GM23248 (cell line): ENCODE measurements around the gene GLRB. TPM values are rescaled to one million over a fixed set of nuclear protein-coding genes. Genes with fewer than 3 reads are reported as not detected.

Experiments
- DNase-seq: peaks from one replicate; pipeline ENCODE4 v3.0.0-alpha.2; 2015
- H2AFZ ChIP-seq: fragments of 200-600 bp; sonication (generic); 2 replicates; pipeline ENCODE4 v1.6.1; 2016; ENCODE audit warnings: antibody characterized with exemption
- H3F3A ChIP-seq: fragments of 200-600 bp; sonication (generic); 2 replicates; pipeline ENCODE4 v1.6.1; 2016; ENCODE audit warnings: mild to moderate bottlenecking, antibody characterized with exemption, mixed run types; ENCODE audit not compliant: insufficient read depth
- H3K27ac ChIP-seq: fragments of 200-600 bp; sonication (generic); 2 replicates; pipeline ENCODE4 v1.5.1; 2016; ENCODE audit warnings: mild to moderate bottlenecking
- H3K27me3 ChIP-seq: fragments of 200-600 bp; sonication (generic); replicated peaks from 2 replicates; pipeline ENCODE4 v1.6.1; 2016; ENCODE audit warnings: mild to moderate bottlenecking; ENCODE audit not compliant: insufficient read depth
- H3K36me3 ChIP-seq: fragments of 200-600 bp; sonication (generic); 2 replicates; pipeline ENCODE4 v1.6.1; 2016; ENCODE audit warnings: low read depth, mild to moderate bottlenecking
- H3K4me1 ChIP-seq: fragments of 200-600 bp; sonication (generic); 2 replicates; pipeline ENCODE4 v1.6.1; 2016; ENCODE audit warnings: mild to moderate bottlenecking; ENCODE audit not compliant: insufficient read depth
- H3K4me2 ChIP-seq: fragments of 200-600 bp; sonication (generic); one replicate; pipeline ENCODE4 v1.6.1; 2016; ENCODE audit warnings: mild to moderate bottlenecking; ENCODE audit not compliant: unreplicated experiment
- H3K4me3 ChIP-seq: fragments of 200-600 bp; sonication (generic); 2 replicates; pipeline ENCODE4 v1.5.1; 2016; ENCODE audit warnings: mild to moderate bottlenecking
- H3K79me2 ChIP-seq: fragments of 200-600 bp; sonication (generic); 2 replicates; pipeline ENCODE4 v1.6.1; 2016; ENCODE audit warnings: mild to moderate bottlenecking; ENCODE audit not compliant: insufficient read depth
- H3K9ac ChIP-seq: fragments of 200-600 bp; sonication (generic); 2 replicates; pipeline ENCODE4 v1.6.1; 2016; ENCODE audit warnings: mild to moderate bottlenecking
- H3K9me2 ChIP-seq: fragments of 200-600 bp; sonication (generic); 2 replicates; pipeline ENCODE4 v1.6.1; 2016; ENCODE audit warnings: mixed run types, mild to moderate bottlenecking, moderate library complexity; ENCODE audit not compliant: insufficient read depth
- H3K9me3 ChIP-seq: fragments of 200-600 bp; sonication (generic); one replicate; pipeline ENCODE4 v1.6.1; 2017; ENCODE audit warnings: low read depth
- H4K20me1 ChIP-seq: fragments of 200-600 bp; sonication (generic); 2 replicates; pipeline ENCODE4 v1.6.0; 2016; ENCODE audit not compliant: insufficient read depth
- EZH2 ChIP-seq: fragments of 200-600 bp; sonication (generic); IDR thresholded peaks from 2 replicates; pipeline ENCODE4 v1.6.1; 2018; ENCODE audit warnings: antibody characterized with exemption, mild to moderate bottlenecking; ENCODE audit not compliant: insufficient read depth, poor library complexity, severe bottlenecking
- EZH2phosphoT487 ChIP-seq: fragments of 200-600 bp; sonication (generic); IDR thresholded peaks from 2 replicates; pipeline ENCODE4 v1.6.1; 2018; ENCODE audit warnings: antibody characterized with exemption, moderate library complexity, mild to moderate bottlenecking, low read depth; ENCODE audit not compliant: insufficient read depth
- WGBS, 2 experiments: methylation state at CpG; one replicate each; pipeline ENCODE4 v1.1.6; 2015 to 2017; ENCODE audit warnings: low lambda C conversion rate in 2 of 2, low coverage in 1 of 2; ENCODE audit errors: missing lambda C conversion rate in 2 of 2; 5-methylcytosine and 5-hydroxymethylcytosine counted together
- in situ Hi-C: fragments of 300-500 bp; cut with MboI; formaldehyde crosslinking; loops from 2 replicates; pipeline ENCODE4 v1.15.0; 2020
- polyA plus RNA-seq: library from polyadenylated mRNA; unstranded; fragments of >200 nt; fragmentation: Nextera tagmentation; extraction: Ambion mirVana; gene quantifications from 2 replicates; pipeline ENCODE4 v1.2.1, GENCODE V29; 2016
- total RNA-seq: library from RNA; depleted of rRNA; stranded (reverse); fragments of >200 nt; shearing (Covaris generic); gene quantifications from 2 replicates; pipeline ENCODE4 v1.2.3, GENCODE V29; 2014

The GLRB gene
- total and polyA plus RNA-seq, 2 experiments from 2014 or later: 7.6 to 12.3 TPM

GRCh38 chr4:157127571-157127970 is 51.6 kb downstream of the GLRB start:
- Histone ChIP-seq H3K79me2 (no peaks in the 10 kb centered on the region), H2AFZ (no peak overlapping the region), H3K36me3 (no peaks in the 10 kb centered on the region), H3F3A (no peaks in the 10 kb centered on the region), H3K9ac (no peak overlapping the region), H4K20me1 (no peaks in the 10 kb centered on the region), H3K9me3 (no peaks in the 10 kb centered on the region), H3K4me1 (no peaks in the 10 kb centered on the region), H3K4me3 (no peak overlapping the region), H3K27ac (no peak overlapping the region), H3K4me2 (no peak overlapping the region), H3K9me2 (no peaks in the 10 kb centered on the region), H3K27me3 (no peaks in the 10 kb centered on the region)
- no peak for DNase-seq
- in situ Hi-C loops: loop anchor here (10.0 to 25.0 kb wide), 2 partner anchors 143 to 1165 kb away; partner anchors contain the start of gene CTSO
- TF ChIP-seq EZH2: no peak
- TF ChIP-seq EZH2phosphoT487: no peak
- WGBS, 2 experiments: 96 to 97% methylated on average over 2 of the region's 2 CpGs

- no peak for TF ChIP-seq EZH2
- no peak for TF ChIP-seq EZH2phosphoT487
- Histone ChIP-seq H3K4me2 (no peak overlapping the region), H3K9me2 (no peaks in the 10 kb centered on the region), H3K9me3 (no peaks in the 10 kb centered on the region), H2AFZ (no peak overlapping the region), H3K4me1 (no peaks in the 10 kb centered on the region), H3K79me2 (no peaks in the 10 kb centered on the region), H4K20me1 (no peaks in the 10 kb centered on the region), H3K9ac (no peak overlapping the region), H3F3A (no peaks in the 10 kb centered on the region), H3K27me3 (no peaks in the 10 kb centered on the region), H3K4me3 (no peak overlapping the region), H3K36me3 (no peaks in the 10 kb centered on the region), H3K27ac (no peak overlapping the region)
- DNase-seq: peak; percentile 60
- in situ Hi-C loops: loop anchor here (10.0 to 25.0 kb wide), 2 partner anchors 144 to 1166 kb away; partner anchors contain the start of gene CTSO
Measured at GRCh38 chr4:157128395-157128794, 52.4 kb downstream of the GLRB start.

GRCh38 chr4:157141976-157142375 is 66.0 kb downstream of the GLRB start:
- no peak overlapping the region for H3K9ac ChIP-seq
- H3K27ac ChIP-seq: no peak overlapping the region
- no peaks in the 10 kb centered on the region for H3K9me3 ChIP-seq
- no peak overlapping the region for H3K4me2 ChIP-seq
- H4K20me1 ChIP-seq: no peaks in the 10 kb centered on the region
- in situ Hi-C loops: loop anchor here (25.0 kb wide), 1 partner anchor 1180 kb away; the partner anchor contains the start of gene CTSO
- no peak overlapping the region for H3K4me3 ChIP-seq
- H3K9me2 ChIP-seq: no peaks in the 10 kb centered on the region; the same call in 1 of the 2 replicates
- peaks cover 7% of the 10 kb centered on the region; the same call in 1 of the 2 replicates for H3K4me1 ChIP-seq
- H3F3A ChIP-seq: no peaks in the 10 kb centered on the region
- no peaks in the 10 kb centered on the region for H3K27me3 ChIP-seq
- H3K36me3 ChIP-seq: no peaks in the 10 kb centered on the region
- DNase-seq: no peak
- H3K79me2 ChIP-seq: no peaks in the 10 kb centered on the region
- TF ChIP-seq EZH2 (no peak), EZH2phosphoT487 (no peak)
- H2AFZ ChIP-seq: no peak overlapping the region

- WGBS, 2 experiments: 69 to 73% methylated on average over 4 of the region's 4 CpGs
- Histone ChIP-seq H3F3A (no peaks in the 10 kb centered on the region), H3K79me2 (no peaks in the 10 kb centered on the region), H3K4me2 (no peak overlapping the region), H2AFZ (no peak overlapping the region), H3K9me3 (no peaks in the 10 kb centered on the region), H3K9ac (no peak overlapping the region), H3K4me3 (no peak overlapping the region), H3K36me3 (no peaks in the 10 kb centered on the region), H3K27me3 (no peaks in the 10 kb centered on the region), H3K4me1 (peaks cover 7% of the 10 kb centered on the region; the same call in 1 of the 2 replicates), H3K27ac (no peak overlapping the region), H4K20me1 (no peaks in the 10 kb centered on the region), H3K9me2 (no peaks in the 10 kb centered on the region; the same call in 1 of the 2 replicates)
- in situ Hi-C loops: loop anchor here (25.0 kb wide), 1 partner anchor 1181 kb away; the partner anchor contains the start of gene CTSO
- DNase-seq: peak; percentile 1
- TF ChIP-seq EZH2: no peak
- no peak for TF ChIP-seq EZH2phosphoT487
Measured at GRCh38 chr4:157143369-157143768, 67.4 kb downstream of the GLRB start.

- Histone ChIP-seq H3K36me3 (no peaks in the 10 kb centered on the region), H3K4me1 (no peaks in the 10 kb centered on the region), H3K9me2 (no peaks in the 10 kb centered on the region), H3K9ac (no peak overlapping the region), H3K9me3 (no peaks in the 10 kb centered on the region), H3K79me2 (no peaks in the 10 kb centered on the region), H3F3A (no peaks in the 10 kb centered on the region), H3K4me2 (no peak overlapping the region), H3K4me3 (no peak overlapping the region), H3K27me3 (no peaks in the 10 kb centered on the region), H2AFZ (no peak overlapping the region), H3K27ac (no peak overlapping the region), H4K20me1 (no peaks in the 10 kb centered on the region)
- in situ Hi-C loops: no loop called here
- peak; percentile 23 for DNase-seq
- TF ChIP-seq EZH2 (no peak), EZH2phosphoT487 (no peak)
- WGBS, 2 experiments: 30 to 37% methylated on average over 1 of the region's 1 CpG
Measured at GRCh38 chr4:157151711-157152110, 75.8 kb downstream of the GLRB start.
